Activated T-helper 1 cell treated with anti-CD3 and anti-CD28 coated beads, Interleukin-12 subunit alpha, Interleukin-12 subunit beta, Interleukin-2, Interleukin-4 antibody, amounts not matched to agents 30 ng/mL and 10 ng/mL and 1 ng/mL, durations not matched to agents 14 hours and 24 hours and 36 hours (primary cell): ENCODE data around the gene ZNF503. TPM values are rescaled to one million over a fixed set of nuclear protein-coding genes. Genes with fewer than 3 reads are reported as not detected.
"Not testable (repeated sequence)": the region's sequence is repeated elsewhere in the genome, so short reads cannot be mapped to it uniquely, and the experiment has no call there.

Experiments
- DNase-seq: peaks from one replicate; pipeline ENCODE4 v3.0.0; 2021; ENCODE audit warnings: low spot score
- H3K27ac Mint-ChIP-seq: one replicate; pipeline ENCODE4 v1.8.0; 2021; ENCODE audit warnings: mild to moderate bottlenecking, mixed read lengths
- H3K27me3 Mint-ChIP-seq: one replicate; pipeline ENCODE4 v1.8.0; 2022; ENCODE audit warnings: mild to moderate bottlenecking, moderate library complexity, mixed read lengths; ENCODE audit not compliant: insufficient read depth
- H3K36me3 Mint-ChIP-seq: one replicate; pipeline ENCODE4 v1.8.0; 2021; ENCODE audit warnings: low read depth, mixed read lengths
- H3K4me1 Mint-ChIP-seq: one replicate; pipeline ENCODE4 v1.8.0; 2021; ENCODE audit warnings: low read depth, mixed read lengths
- H3K4me3 Mint-ChIP-seq: one replicate; pipeline ENCODE4 v1.8.0; 2021; ENCODE audit warnings: mild to moderate bottlenecking, moderate library complexity, mixed read lengths
- H3K9me3 Mint-ChIP-seq: one replicate; pipeline ENCODE4 v1.8.0; 2021; ENCODE audit warnings: mixed read lengths
- intact Hi-C: fragments of 100-400 bp; cut with micrococcal nuclease; formaldehyde crosslinking; loops from one replicate; pipeline ENCODE4 v1.15.1; 2024
- total RNA-seq: library from RNA; stranded (reverse); gene quantifications from 2 replicates; pipeline ENCODE4 v1.2.3, GENCODE V29; 2022

The ZNF503 gene
- total RNA-seq, 1 donor from 2014 or later, result not detected

DNA sequence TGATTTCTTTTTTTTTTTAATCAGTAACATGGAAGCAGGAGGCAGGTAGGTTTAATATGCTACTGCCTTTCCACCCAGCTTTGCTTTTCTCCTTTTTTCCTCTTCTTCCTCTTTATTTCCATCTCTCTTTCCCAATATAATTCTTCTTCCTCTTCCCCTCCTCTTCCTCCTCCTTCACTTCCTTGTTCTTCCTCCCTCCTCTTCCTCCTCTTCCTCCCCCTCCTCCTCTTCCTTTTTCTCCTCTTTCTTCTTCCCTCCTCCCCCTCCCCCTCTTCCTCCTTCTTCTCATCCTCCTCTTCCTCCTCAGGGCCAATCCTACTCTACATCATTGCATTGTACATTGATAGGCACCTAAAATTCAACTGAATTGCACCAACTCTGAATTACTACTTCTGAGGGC lies 11.4 kb downstream of the ZNF503 start:
- Mint-ChIP-seq H3K9me3 (no peaks in the 10 kb centered on the region), H3K4me1 (peaks cover 6% of the 10 kb centered on the region), H3K4me3 (no peak overlapping the region), H3K27me3 (peaks cover 45% of the 10 kb centered on the region), H3K27ac (no peak overlapping the region), H3K36me3 (peaks cover 3% of the 10 kb centered on the region)
- no peak for DNase-seq
- intact Hi-C loops, result no loop called here

DNA sequence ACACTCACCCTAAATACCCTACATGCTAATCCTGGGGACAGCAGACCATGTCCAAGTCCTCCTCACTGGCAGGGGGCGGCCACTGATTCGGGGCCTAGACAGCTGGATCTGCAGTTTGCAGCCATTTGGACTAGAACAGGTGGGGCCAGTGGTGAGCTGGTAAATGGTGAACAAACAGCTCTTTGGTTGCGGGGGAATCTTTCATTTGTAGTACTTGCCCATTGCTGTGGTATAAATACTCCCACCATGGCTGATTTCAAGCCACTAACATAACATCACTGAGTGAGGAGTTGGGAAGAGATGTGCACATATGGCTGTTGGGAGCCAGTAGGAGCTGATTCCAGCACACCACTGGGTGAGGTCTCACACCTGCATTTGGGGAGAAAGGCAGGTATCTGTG lies 13.5 kb downstream of the ZNF503 start:
- Mint-ChIP-seq H3K4me1 (no peaks in the 10 kb centered on the region), H3K9me3 (no peaks in the 10 kb centered on the region), H3K27me3 (peaks cover 27% of the 10 kb centered on the region), H3K4me3 (no peak overlapping the region), H3K27ac (no peak overlapping the region), H3K36me3 (no peaks in the 10 kb centered on the region)
- no peak for DNase-seq
- intact Hi-C loops, result no loop called here

DNA sequence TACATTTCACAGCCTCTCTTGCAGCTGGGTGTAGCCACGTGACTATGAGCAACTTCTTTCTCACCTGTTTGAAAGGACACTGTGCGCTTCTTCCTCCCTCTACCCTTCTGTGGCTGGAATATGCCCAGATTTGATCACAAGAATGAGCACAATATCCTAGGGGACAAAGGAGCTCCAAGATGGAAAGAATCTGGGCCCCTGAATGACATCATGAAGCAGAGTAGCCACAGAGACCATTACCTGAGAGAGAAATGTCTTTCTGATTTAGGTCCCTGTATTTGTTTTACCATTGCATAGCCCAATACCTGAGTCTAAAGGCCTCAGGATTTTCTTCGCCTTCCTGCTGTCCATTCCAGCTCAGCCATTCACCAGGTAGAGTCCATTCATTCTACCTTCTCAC lies 15.4 kb downstream of the ZNF503 start:
- H3K4me1 Mint-ChIP-seq, result no peaks in the 10 kb centered on the region
- H3K9me3 Mint-ChIP-seq, result no peaks in the 10 kb centered on the region
- no peak overlapping the region for H3K27ac Mint-ChIP-seq
- intact Hi-C loops, result no loop called here
- H3K36me3 Mint-ChIP-seq, result no peaks in the 10 kb centered on the region
- peaks cover 15% of the 10 kb centered on the region for H3K27me3 Mint-ChIP-seq
- H3K4me3 Mint-ChIP-seq, result no peak overlapping the region
- no peak for DNase-seq

GRCh38 chr10:75379817-75380216 lies 21.7 kb downstream of the ZNF503 start:
- peaks cover 5% of the 10 kb centered on the region for H3K27me3 Mint-ChIP-seq
- no peak overlapping the region for H3K27ac Mint-ChIP-seq
- H3K9me3 Mint-ChIP-seq, result no peaks in the 10 kb centered on the region
- no peak overlapping the region for H3K4me3 Mint-ChIP-seq
- intact Hi-C loops, result no loop called here
- no peaks in the 10 kb centered on the region for H3K36me3 Mint-ChIP-seq
- no peak for DNase-seq
- H3K4me1 Mint-ChIP-seq, result no peaks in the 10 kb centered on the region

- H3K27me3 Mint-ChIP-seq, result peaks cover 4% of the 10 kb centered on the region
- H3K27ac Mint-ChIP-seq, result no peak overlapping the region
- no peaks in the 10 kb centered on the region for H3K9me3 Mint-ChIP-seq
- intact Hi-C loops, result no loop called here
- no peak for DNase-seq
- H3K4me3 Mint-ChIP-seq, result no peak overlapping the region
- H3K36me3 Mint-ChIP-seq, result no peaks in the 10 kb centered on the region
- H3K4me1 Mint-ChIP-seq, result no peaks in the 10 kb centered on the region
These were observed 22.3 kb downstream of the ZNF503 start for GRCh38 chr10:75379212-75379724.

DNA sequence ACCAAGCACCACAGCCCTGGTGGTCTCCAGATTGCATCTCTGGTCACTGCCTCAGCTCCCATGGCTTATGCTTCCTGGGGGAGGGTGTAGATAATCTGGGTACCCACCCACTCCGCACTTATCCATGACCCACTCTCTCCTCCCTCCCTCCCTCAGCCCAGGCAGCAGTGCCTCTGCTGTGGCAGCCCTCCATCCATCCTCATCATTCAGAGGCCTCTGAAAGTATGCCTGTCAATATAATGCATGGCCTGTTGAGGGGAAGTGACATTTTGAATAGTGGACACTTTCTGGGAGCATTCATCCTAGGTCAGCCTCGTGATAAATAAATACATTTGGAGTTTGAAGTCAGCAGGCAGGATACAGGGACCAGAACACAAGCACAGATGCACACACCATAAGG lies 23.2 kb downstream of the ZNF503 start:
- H3K27me3 Mint-ChIP-seq, result peaks cover 3% of the 10 kb centered on the region
- no peaks in the 10 kb centered on the region for H3K9me3 Mint-ChIP-seq
- no peak overlapping the region for H3K27ac Mint-ChIP-seq
- no peaks in the 10 kb centered on the region for H3K36me3 Mint-ChIP-seq
- H3K4me1 Mint-ChIP-seq, result no peaks in the 10 kb centered on the region
- intact Hi-C loops, result no loop called here
- DNase-seq, result no peak
- H3K4me3 Mint-ChIP-seq, result no peak overlapping the region

GRCh38 chr10:75377869-75378268 lies 23.7 kb downstream of the ZNF503 start:
- no peak overlapping the region for H3K4me3 Mint-ChIP-seq
- peaks cover 3% of the 10 kb centered on the region for H3K27me3 Mint-ChIP-seq
- H3K27ac Mint-ChIP-seq, result no peak overlapping the region
- no peaks in the 10 kb centered on the region for H3K36me3 Mint-ChIP-seq
- no peaks in the 10 kb centered on the region for H3K9me3 Mint-ChIP-seq
- intact Hi-C loops, result no loop called here
- no peak for DNase-seq
- H3K4me1 Mint-ChIP-seq, result no peaks in the 10 kb centered on the region

- no peak for DNase-seq
- Mint-ChIP-seq H3K27ac (no peak overlapping the region), H3K4me1 (no peaks in the 10 kb centered on the region), H3K36me3 (no peaks in the 10 kb centered on the region), H3K9me3 (no peaks in the 10 kb centered on the region), H3K4me3 (no peak overlapping the region), H3K27me3 (no peaks in the 10 kb centered on the region)
- intact Hi-C loops, result no loop called here
These were observed 25.7 kb downstream of the ZNF503 start for GRCh38 chr10:75375838-75376237.

- Mint-ChIP-seq H3K36me3 (no peaks in the 10 kb centered on the region), H3K4me1 (no peaks in the 10 kb centered on the region), H3K27ac (no peak overlapping the region), H3K4me3 (no peak overlapping the region), H3K9me3 (peaks cover 17% of the 10 kb centered on the region), H3K27me3 (no peaks in the 10 kb centered on the region)
- intact Hi-C loops, result no loop called here
- DNase-seq, result no peak
These were observed 30.6 kb downstream of the ZNF503 start for GRCh38 chr10:75371010-75371409.

DNA sequence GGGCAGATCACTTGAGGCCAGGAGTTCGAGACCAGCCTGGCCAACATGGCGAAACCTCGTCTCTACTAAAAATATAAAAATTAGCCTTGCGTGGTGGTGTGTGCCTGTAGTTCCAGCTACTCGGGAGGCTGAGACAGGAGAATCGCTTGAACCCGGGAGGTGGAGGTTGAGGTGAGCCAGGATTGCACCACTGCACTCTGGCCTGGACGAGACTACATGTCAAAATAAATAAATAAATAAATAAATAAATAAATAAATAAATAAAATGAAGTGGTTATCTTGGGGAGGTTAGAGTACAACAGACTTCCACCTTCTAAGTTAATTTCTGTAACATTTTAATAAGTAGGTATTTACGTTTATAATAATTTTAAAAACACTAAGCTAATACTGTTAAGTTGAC lies 31.7 kb downstream of the ZNF503 start:
- H3K36me3 Mint-ChIP-seq, H3K4me1 Mint-ChIP-seq, H3K4me3 Mint-ChIP-seq, H3K27me3 Mint-ChIP-seq, H3K27ac Mint-ChIP-seq, DNase-seq, intact Hi-C loops: not testable (repeated sequence)
- peaks cover 17% of the 10 kb centered on the region for H3K9me3 Mint-ChIP-seq

GRCh38 chr10:75367901-75368300 lies 33.7 kb downstream of the ZNF503 start:
- Mint-ChIP-seq H3K27me3 (peaks cover 3% of the 10 kb centered on the region), H3K36me3 (no peaks in the 10 kb centered on the region), H3K4me3 (no peak overlapping the region), H3K27ac (no peak overlapping the region), H3K4me1 (no peaks in the 10 kb centered on the region), H3K9me3 (peaks cover 17% of the 10 kb centered on the region)
- DNase-seq, result no peak
- intact Hi-C loops, result no loop called here

- Mint-ChIP-seq H3K27ac (no peak overlapping the region), H3K36me3 (no peaks in the 10 kb centered on the region), H3K4me3 (no peak overlapping the region), H3K4me1 (no peaks in the 10 kb centered on the region), H3K27me3 (peaks cover 3% of the 10 kb centered on the region), H3K9me3 (peaks cover 17% of the 10 kb centered on the region)
- no peak for DNase-seq
- intact Hi-C loops, result no loop called here
These were observed 34.5 kb downstream of the ZNF503 start for GRCh38 chr10:75367021-75367487.

- Mint-ChIP-seq H3K9me3 (peaks cover 4% of the 10 kb centered on the region), H3K27me3 (peaks cover 6% of the 10 kb centered on the region), H3K27ac (no peak overlapping the region), H3K4me3 (no peak overlapping the region), H3K4me1 (no peaks in the 10 kb centered on the region), H3K36me3 (no peaks in the 10 kb centered on the region)
- intact Hi-C loops, result no loop called here
- DNase-seq, result no peak
These were observed 38.1 kb downstream of the ZNF503 start for GRCh38 chr10:75363431-75363830.

GRCh38 chr10:75359876-75360275 lies 41.7 kb downstream of the ZNF503 start:
- H3K4me1 Mint-ChIP-seq, H3K36me3 Mint-ChIP-seq, DNase-seq, H3K9me3 Mint-ChIP-seq, H3K27ac Mint-ChIP-seq, H3K4me3 Mint-ChIP-seq, intact Hi-C loops, H3K27me3 Mint-ChIP-seq: not testable (repeated sequence)
